Sigmoid colon (tissue), 4 donors: ENCODE data around the gene MCAT.

Experiments used
- CTCF ChIP-seq, 4 experiments: fragments of 450-650 bp in 3 of 4; fragments of 200-600 bp in 1 of 4; IDR thresholded peaks; one replicate each; pipeline ENCODE4 v1.5.1; 2016 to 2019; ENCODE audit warnings: antibody characterized with exemption in 4 of 4, mild to moderate bottlenecking in 3 of 4, moderate library complexity in 2 of 4
- POLR2A ChIP-seq, 2 donors: fragments of 450-650 bp; IDR thresholded peaks; one replicate each; pipeline ENCODE4 v1.6.1; 2016; ENCODE audit warnings: antibody characterized with exemption in 2 of 2, mild to moderate bottlenecking in 2 of 2, moderate library complexity in 2 of 2
- POLR2AphosphoS5 ChIP-seq, 4 donors: sonication (generic); formaldehyde crosslinking; IDR thresholded peaks; one replicate each; pipeline ENCODE4 v1.6.1; 2017; ENCODE audit warnings: antibody characterized with exemption in 4 of 4

GRCh38 chr22:43136801-43137200 is 6.4 kb downstream of the MCAT start:
- TF ChIP-seq CTCF (IDR thresholded peaks at IDR 0.05) (no peak), POLR2A (IDR thresholded peaks at IDR 0.05) (no peak), POLR2AphosphoS5 (IDR thresholded peaks at IDR 0.05) (no peak)
